OCI-LY7 (cell line): ENCODE data around the gene GALNT1. TPM values are rescaled to one million over a fixed set of nuclear protein-coding genes. Genes with fewer than 3 reads are reported as not detected.

Source experiments
- BruUV-seq: library from RNA; stranded (reverse); fragments of 400-500 nt; replicated peaks from 2 replicates; lab custom pipeline; 2021; lab: Mats Ljungman, UMichigan
- CTCF ChIA-PET: fragments of 300-600 bp; sonication (Branson Sonifier 250); formaldehyde crosslinking; loops from one replicate; lab custom pipeline; 2022; ENCODE audit warnings: antibody characterized with exemption; ENCODE audit not compliant: unreplicated experiment; lab: Charles Lee
- POLR2A ChIA-PET: fragments of 300-600 bp; sonication (Branson Sonifier 250); formaldehyde crosslinking; loops from one replicate; lab custom pipeline; 2022; ENCODE audit warnings: antibody characterized with exemption; lab: Charles Lee
- DNase-seq: peaks from one replicate; pipeline ENCODE4 v3.0.0-alpha.2; 2015; ENCODE audit warnings: low spot score
- H2AFZ ChIP-seq: fragments of 200-600 bp; sonication (generic), shearing (Covaris generic); 2 replicates; pipeline ENCODE4 v1.6.1; 2014; ENCODE audit warnings: mild to moderate bottlenecking, antibody characterized with exemption, low read length, moderate library complexity
- H3K27ac ChIP-seq: fragments of 200-600 bp; sonication (generic); 2 replicates; pipeline ENCODE4 v1.5.1; 2014; ENCODE audit warnings: mixed run types, low read depth, mild to moderate bottlenecking, moderate library complexity, low read length, inconsistent platforms; ENCODE audit not compliant: poor library complexity, severe bottlenecking
- H3K36me3 ChIP-seq: fragments of 200-600 bp; sonication (generic); 2 replicates; pipeline ENCODE4 v1.6.1; 2014; ENCODE audit warnings: mild to moderate bottlenecking, antibody characterized with exemption, low read length, moderate library complexity, mixed read lengths; ENCODE audit not compliant: insufficient read depth
- H3K4me1 ChIP-seq: fragments of 200-600 bp; sonication (generic); 2 replicates; pipeline ENCODE4 v1.5.1; 2014; ENCODE audit warnings: mild to moderate bottlenecking, low read length; ENCODE audit not compliant: insufficient read depth, poor library complexity, severe bottlenecking
- H3K4me2 ChIP-seq: fragments of 200-600 bp; sonication (generic); 2 replicates; pipeline ENCODE4 v1.6.1; 2014; ENCODE audit warnings: mild to moderate bottlenecking, low read length
- H3K4me3 ChIP-seq: fragments of 200-600 bp; sonication (generic); 2 replicates; pipeline ENCODE4 v1.5.1; 2014; ENCODE audit warnings: mild to moderate bottlenecking, low read depth, low read length; ENCODE audit not compliant: poor library complexity, severe bottlenecking
- H3K79me2 ChIP-seq: fragments of 200-600 bp; sonication (generic); 2 replicates; pipeline ENCODE4 v1.6.1; 2016; ENCODE audit warnings: low read depth, mild to moderate bottlenecking, low read length, moderate library complexity, mixed read lengths; ENCODE audit not compliant: insufficient read depth
- H3K9me2 ChIP-seq: fragments of 200-600 bp; sonication (generic); 2 replicates; pipeline ENCODE4 v1.6.1; 2016; ENCODE audit warnings: mild to moderate bottlenecking, low read length, mixed read lengths; ENCODE audit not compliant: insufficient read depth
- H3K9me3 ChIP-seq: fragments of 200-600 bp; sonication (generic); 2 replicates; pipeline ENCODE4 v1.6.1; 2014; ENCODE audit warnings: mild to moderate bottlenecking, mixed run types, low read length, mixed read lengths
- H4K20me1 ChIP-seq: fragments of 200-600 bp; sonication (generic); 2 replicates; pipeline ENCODE4 v1.6.1; 2014; ENCODE audit warnings: mild to moderate bottlenecking, antibody characterized with exemption, low read length, moderate library complexity, mixed read lengths; ENCODE audit not compliant: insufficient read depth
- CTCF ChIP-seq: fragments of 200-600 bp; sonication (generic); conservative IDR thresholded peaks from 2 replicates; pipeline ENCODE4 v1.5.1; 2014; ENCODE audit warnings: mild to moderate bottlenecking, antibody characterized with exemption, low read length, moderate library complexity, mixed read lengths
- EZH2phosphoT487 ChIP-seq: fragments of 200-600 bp; sonication (generic); IDR thresholded peaks from 2 replicates; pipeline ENCODE4 v1.6.1; 2018; ENCODE audit warnings: low read depth, borderline replicate concordance, mild to moderate bottlenecking, mixed run types, antibody characterized with exemption, low read length, moderate library complexity, mixed read lengths
- intact Hi-C: fragments of 100-400 bp; cut with micrococcal nuclease; formaldehyde crosslinking; loops from one replicate; pipeline ENCODE4 v1.10.0; 2022; ENCODE audit not compliant: unreplicated experiment
- total RNA-seq, 2 experiments: library from RNA; depleted of rRNA in 1 of 2; stranded (reverse); fragments of >200 nt in 1 of 2; shearing (Covaris generic) in 1 of 2; gene quantifications; 2 replicates each; pipeline ENCODE4 v1.2.3, GENCODE V29; 2014 to 2022

The GALNT1 gene
- total RNA-seq, 2 experiments from 2014 or later: 22.0 to 37.2 TPM

- no peak overlapping the region for H3K4me2 ChIP-seq
- BruUV-seq: no TSS peak
These were observed 37.2 kb downstream of the GALNT1 start for GRCh38 chr18:35618696-35619095.

GRCh38 chr18:35619464-35619863 is 37.9 kb downstream of the GALNT1 start:
- Histone ChIP-seq H3K4me3 (no peak overlapping the region), H3K9me2 (no peaks in the 10 kb centered on the region), H3K4me1 (peaks cover 46% of the 10 kb centered on the region), H3K36me3 (no peaks in the 10 kb centered on the region), H3K27ac (no peak overlapping the region), H4K20me1 (no peaks in the 10 kb centered on the region), H3K4me2 (no peak overlapping the region), H3K9me3 (no peaks in the 10 kb centered on the region), H2AFZ (no peak overlapping the region), H3K79me2 (peaks cover 14% of the 10 kb centered on the region; the same call in 1 of the 2 replicates)
- DNase-seq: no peak
- ChIA-PET CTCF (no interaction called here), POLR2A (interaction anchor here (0.6 to 1.1 kb wide), 3 partner anchors 11 to 189 kb away, joined by 3 read pairs; no protein-coding TSS in a partner anchor)
- TF ChIP-seq EZH2phosphoT487 (no peak), CTCF (no peak)
- BruUV-seq: no TSS peak
- intact Hi-C loops: no loop called here

More at GRCh38 chr18:35618696-35619095, 37.2 kb downstream of the GALNT1 start:
- H4K20me1 ChIP-seq: no peaks in the 10 kb centered on the region
- ChIA-PET CTCF (no interaction called here), POLR2A (interaction anchor here (1.1 kb wide), 1 partner anchor 10 kb away, joined by 3 read pairs; no protein-coding TSS in a partner anchor)
- intact Hi-C loops: no loop called here
- DNase-seq: no peak
- H3K9me3 ChIP-seq: no peaks in the 10 kb centered on the region
- H3K4me3 ChIP-seq: no peak overlapping the region
- H3K9me2 ChIP-seq: no peaks in the 10 kb centered on the region
- TF ChIP-seq CTCF (no peak), EZH2phosphoT487 (no peak)
- peaks cover 38% of the 10 kb centered on the region for H3K4me1 ChIP-seq
- H3K79me2 ChIP-seq: peaks cover 14% of the 10 kb centered on the region; the same call in 1 of the 2 replicates
- H3K36me3 ChIP-seq: no peaks in the 10 kb centered on the region
- no peak overlapping the region for H3K27ac ChIP-seq
- H2AFZ ChIP-seq: no peak overlapping the region

GRCh38 chr18:35619941-35620340 is 38.4 kb downstream of the GALNT1 start:
- Histone ChIP-seq H3K4me3 (no peak overlapping the region), H4K20me1 (no peaks in the 10 kb centered on the region), H3K9me2 (no peaks in the 10 kb centered on the region), H3K4me2 (no peak overlapping the region), H2AFZ (no peak overlapping the region), H3K79me2 (peaks cover 14% of the 10 kb centered on the region; the same call in 1 of the 2 replicates), H3K4me1 (peaks cover 46% of the 10 kb centered on the region), H3K36me3 (no peaks in the 10 kb centered on the region), H3K9me3 (no peaks in the 10 kb centered on the region), H3K27ac (no peak overlapping the region)
- ChIA-PET CTCF (no interaction called here), POLR2A (interaction anchor here (0.6 to 1.0 kb wide), 3 partner anchors 20 to 189 kb away, joined by 3 read pairs; no protein-coding TSS in a partner anchor)
- BruUV-seq: no TSS peak
- no peak for DNase-seq
- intact Hi-C loops: no loop called here
- TF ChIP-seq EZH2phosphoT487: no peak
- no peak for TF ChIP-seq CTCF
